Measurements from ENCODE around the gene FILIP1L.

DNA sequence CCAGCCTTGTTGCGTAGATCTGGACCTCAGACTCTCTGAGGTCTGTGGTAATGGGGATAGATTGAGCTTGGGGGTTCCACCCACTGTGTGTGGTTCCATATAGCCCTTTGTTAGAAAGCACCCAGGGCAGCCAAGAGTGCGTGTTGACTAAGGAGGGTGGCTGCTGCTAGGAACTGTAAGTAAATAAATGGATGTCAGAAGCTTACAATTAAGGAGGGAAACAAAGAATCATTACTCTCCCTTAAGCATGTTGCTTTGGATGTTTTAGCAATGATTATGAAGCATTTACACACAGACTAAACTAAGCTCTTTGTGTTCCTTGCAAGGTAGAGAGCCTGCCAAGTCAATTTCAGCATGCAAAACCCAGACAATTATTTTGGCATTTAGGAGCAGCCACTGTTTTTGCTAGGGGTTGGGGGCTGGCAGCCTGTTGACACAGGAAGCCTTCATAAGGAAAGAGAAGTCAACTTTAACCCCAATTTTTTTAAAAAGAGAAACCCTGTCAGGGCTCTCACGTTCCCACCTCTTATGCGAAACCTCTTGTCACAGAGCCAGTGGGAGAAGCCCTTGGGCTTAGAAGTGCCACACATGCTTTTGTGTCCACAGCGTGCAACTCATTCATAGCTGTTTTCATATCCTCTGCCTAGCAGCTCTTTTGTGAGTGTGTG is 168.8 kb downstream of the FILIP1L start:
- no peak for TF ChIP-seq POLR2A (IDR thresholded peaks at IDR 0.05)
- TF ChIP-seq, protein P1, sequence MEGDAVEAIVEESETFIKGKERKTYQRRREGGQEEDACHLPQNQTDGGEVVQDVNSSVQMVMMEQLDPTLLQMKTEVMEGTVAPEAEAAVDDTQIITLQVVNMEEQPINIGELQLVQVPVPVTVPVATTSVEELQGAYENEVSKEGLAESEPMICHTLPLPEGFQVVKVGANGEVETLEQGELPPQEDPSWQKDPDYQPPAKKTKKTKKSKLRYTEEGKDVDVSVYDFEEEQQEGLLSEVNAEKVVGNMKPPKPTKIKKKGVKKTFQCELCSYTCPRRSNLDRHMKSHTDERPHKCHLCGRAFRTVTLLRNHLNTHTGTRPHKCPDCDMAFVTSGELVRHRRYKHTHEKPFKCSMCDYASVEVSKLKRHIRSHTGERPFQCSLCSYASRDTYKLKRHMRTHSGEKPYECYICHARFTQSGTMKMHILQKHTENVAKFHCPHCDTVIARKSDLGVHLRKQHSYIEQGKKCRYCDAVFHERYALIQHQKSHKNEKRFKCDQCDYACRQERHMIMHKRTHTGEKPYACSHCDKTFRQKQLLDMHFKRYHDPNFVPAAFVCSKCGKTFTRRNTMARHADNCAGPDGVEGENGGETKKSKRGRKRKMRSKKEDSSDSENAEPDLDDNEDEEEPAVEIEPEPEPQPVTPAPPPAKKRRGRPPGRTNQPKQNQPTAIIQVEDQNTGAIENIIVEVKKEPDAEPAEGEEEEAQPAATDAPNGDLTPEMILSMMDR (IDR thresholded peaks at IDR 0.05 in 4 of 5, conservative IDR thresholded peaks at IDR 0.05 in 1 of 5), result no peak
